Measurements from ENCODE around the gene NT5DC1. TPM values are rescaled to one million over a fixed set of nuclear protein-coding genes. Genes with fewer than 3 reads are reported as not detected.

The NT5DC1 gene
- polyA plus RNA-seq, 2 of the 4 experiments (the other 2 are of a cell fraction), result 26.9 to 31.5 TPM

- TF ChIP-seq, protein P1, sequence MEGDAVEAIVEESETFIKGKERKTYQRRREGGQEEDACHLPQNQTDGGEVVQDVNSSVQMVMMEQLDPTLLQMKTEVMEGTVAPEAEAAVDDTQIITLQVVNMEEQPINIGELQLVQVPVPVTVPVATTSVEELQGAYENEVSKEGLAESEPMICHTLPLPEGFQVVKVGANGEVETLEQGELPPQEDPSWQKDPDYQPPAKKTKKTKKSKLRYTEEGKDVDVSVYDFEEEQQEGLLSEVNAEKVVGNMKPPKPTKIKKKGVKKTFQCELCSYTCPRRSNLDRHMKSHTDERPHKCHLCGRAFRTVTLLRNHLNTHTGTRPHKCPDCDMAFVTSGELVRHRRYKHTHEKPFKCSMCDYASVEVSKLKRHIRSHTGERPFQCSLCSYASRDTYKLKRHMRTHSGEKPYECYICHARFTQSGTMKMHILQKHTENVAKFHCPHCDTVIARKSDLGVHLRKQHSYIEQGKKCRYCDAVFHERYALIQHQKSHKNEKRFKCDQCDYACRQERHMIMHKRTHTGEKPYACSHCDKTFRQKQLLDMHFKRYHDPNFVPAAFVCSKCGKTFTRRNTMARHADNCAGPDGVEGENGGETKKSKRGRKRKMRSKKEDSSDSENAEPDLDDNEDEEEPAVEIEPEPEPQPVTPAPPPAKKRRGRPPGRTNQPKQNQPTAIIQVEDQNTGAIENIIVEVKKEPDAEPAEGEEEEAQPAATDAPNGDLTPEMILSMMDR (IDR thresholded peaks at IDR 0.05), result no peak
- no peak overlapping the region for H3K27ac ChIP-seq
- CTCF ChIA-PET, result interaction anchor here (1.1 kb wide), 1 partner anchor 16 kb away, joined by 3 read pairs; no protein-coding TSS in a partner anchor
- no peak for DNase-seq (ENCODE audit: low read depth in 1 of 2, low spot score in 1 of 2)
- no peak overlapping the region for H3K4me3 ChIP-seq
- no peak for ATAC-seq
- H3K4me1 ChIP-seq, result no peaks in the 10 kb centered on the region
- POLR2A ChIA-PET, result no interaction called here
- H3K9me3 ChIP-seq, result no peaks in the 10 kb centered on the region
- no peak overlapping the region for H3K4me2 ChIP-seq
- no peak for FAIRE-seq
- 89% methylated on average over 5 of the region's 5 CpGs for WGBS (ENCODE audit: missing lambda C conversion rate)
Observed at GRCh38 chr6:116136933-116137340, 36.3 kb downstream of the NT5DC1 start.

- Histone ChIP-seq H3K27ac (no peak overlapping the region), H3K9me3 (no peaks in the 10 kb centered on the region), H3K4me1 (no peaks in the 10 kb centered on the region), H3K4me2 (no peak overlapping the region), H3K4me3 (no peak overlapping the region)
- POLR2A ChIA-PET, result no interaction called here
- TF ChIP-seq FOSB (CRISPR knock-in tag; IDR thresholded peaks at IDR 0.05), result no peak
- TF ChIP-seq, protein P1 (IDR thresholded peaks at IDR 0.05), result peak; percentile 15; the same call in 1 of the 3 replicates
- 87% methylated on average over 4 of the region's 4 CpGs for WGBS (ENCODE audit: missing lambda C conversion rate)
- FAIRE-seq (no peak), ATAC-seq (peak in 1 of 2 experiments; percentile 43; a peak in 1 of 6 replicates), DNase-seq (ENCODE audit: low read depth in 1 of 2, low spot score in 1 of 2) (peak in 1 of 2 experiments; percentile 9)
- CTCF ChIA-PET, result no interaction called here
Observed at GRCh38 chr6:116139917-116140316, 39.3 kb downstream of the NT5DC1 start.

- H3K27ac ChIP-seq, result no peak overlapping the region
- FAIRE-seq, result no peak
- ChIA-PET POLR2A (no interaction called here), CTCF (no interaction called here)
- H3K4me1 ChIP-seq, result no peaks in the 10 kb centered on the region
- ATAC-seq, result no peak
- WGBS (ENCODE audit: missing lambda C conversion rate), result 81% methylated on average over 3 of the region's 3 CpGs
- DNase-seq (ENCODE audit: low read depth in 1 of 2, low spot score in 1 of 2), result no peak
- TF ChIP-seq NFE2L2 (conservative IDR thresholded peaks at IDR 0.05; ENCODE audit: low read length), result no peak
- no peak for TF ChIP-seq HMGXB4 (CRISPR knock-in tag; IDR thresholded peaks at IDR 0.05; ENCODE audit: borderline replicate concordance)
- no peak for TF ChIP-seq ZC3H11A (IDR thresholded peaks at IDR 0.05)
- no peak for TF ChIP-seq CBX2 (IDR thresholded peaks at IDR 0.05; ENCODE audit: borderline replicate concordance, low read depth)
- no peak for TF ChIP-seq TP53 (CRISPR knock-in tag; IDR thresholded peaks at IDR 0.05)
- no peak for TF ChIP-seq KDM1A (IDR thresholded peaks at IDR 0.05; ENCODE audit: low read depth)
- no peak for TF ChIP-seq EHMT2 (IDR thresholded peaks at IDR 0.05; ENCODE audit: low read depth)
- no peak for TF ChIP-seq POLR2A (IDR thresholded peaks at IDR 0.05; ENCODE audit: low read length)
- no peak for TF ChIP-seq NPAS2 (CRISPR knock-in tag; IDR thresholded peaks at IDR 0.05; ENCODE audit: borderline replicate concordance)
- TF ChIP-seq RFX5 (IDR thresholded peaks at IDR 0.05), result no peak
- TF ChIP-seq, protein P1 (IDR thresholded peaks at IDR 0.05), result no peak
- no peak for TF ChIP-seq PHF8 (IDR thresholded peaks at IDR 0.05; ENCODE audit: borderline replicate concordance, low read depth)
- no peak for TF ChIP-seq ESRRA (IDR thresholded peaks at IDR 0.05; ENCODE audit: borderline replicate concordance, low read length)
- TF ChIP-seq HOXA7 (CRISPR knock-in tag; IDR thresholded peaks at IDR 0.05), result no peak
- TF ChIP-seq, protein P2, sequence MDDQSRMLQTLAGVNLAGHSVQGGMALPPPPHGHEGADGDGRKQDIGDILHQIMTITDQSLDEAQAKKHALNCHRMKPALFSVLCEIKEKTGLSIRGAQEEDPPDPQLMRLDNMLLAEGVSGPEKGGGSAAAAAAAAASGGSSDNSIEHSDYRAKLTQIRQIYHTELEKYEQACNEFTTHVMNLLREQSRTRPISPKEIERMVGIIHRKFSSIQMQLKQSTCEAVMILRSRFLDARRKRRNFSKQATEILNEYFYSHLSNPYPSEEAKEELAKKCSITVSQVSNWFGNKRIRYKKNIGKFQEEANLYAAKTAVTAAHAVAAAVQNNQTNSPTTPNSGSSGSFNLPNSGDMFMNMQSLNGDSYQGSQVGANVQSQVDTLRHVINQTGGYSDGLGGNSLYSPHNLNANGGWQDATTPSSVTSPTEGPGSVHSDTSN (IDR thresholded peaks at IDR 0.05), result no peak
- TF ChIP-seq FOXS1 (CRISPR knock-in tag; IDR thresholded peaks at IDR 0.05), result no peak
- TF ChIP-seq USF2 (IDR thresholded peaks at IDR 0.05), result no peak
- no peak for TF ChIP-seq JUN (IDR thresholded peaks at IDR 0.05)
- H3K4me3 ChIP-seq, result no peak overlapping the region
- H3K9me3 ChIP-seq, result no peaks in the 10 kb centered on the region
- no peak overlapping the region for H3K4me2 ChIP-seq
Observed at GRCh38 chr6:116144605-116145004, 44.0 kb downstream of the NT5DC1 start.

All from A549 (cell line).